ENCODE measurements around the gene ATP5PO.

The ATP5PO gene

DNA sequence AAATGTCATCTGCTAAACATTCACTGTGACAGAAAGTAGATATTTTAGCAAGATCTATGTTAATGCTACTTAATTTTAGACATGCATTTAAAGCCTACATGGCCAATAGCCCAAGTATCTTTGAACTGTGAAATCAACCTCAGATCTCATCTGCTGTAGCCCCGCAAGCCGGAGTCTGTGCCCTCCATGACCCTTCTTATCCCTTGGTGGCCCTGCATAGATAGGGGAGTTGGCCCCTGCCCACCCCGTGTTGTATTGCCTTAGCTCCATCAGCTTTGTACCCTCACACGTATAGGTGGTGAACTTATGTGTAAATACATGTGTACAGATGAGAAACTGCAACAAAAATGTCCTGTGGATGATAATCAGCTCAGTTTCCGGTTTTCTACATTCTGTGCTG, 18.5 kb downstream of the ATP5PO start:
- Histone ChIP-seq H3K4me3 (ENCODE audit: low read depth in 1 of 2, low read length in 2 of 2) (no peak overlapping the region), H3K27ac (ENCODE audit: low read length) (no peak overlapping the region), H3K27me3 (ENCODE audit: low read depth, low read length) (peaks cover 4% of the 10 kb centered on the region), H3K4me1 (ENCODE audit: control insufficient read depth in 1 of 2, insufficient read depth in 2 of 2, low read length in 2 of 2) (peaks cover 0 to 4% of the 10 kb centered on the region in 2 donors), H3K9me3 (ENCODE audit: control insufficient read depth in 1 of 2, low read length in 2 of 2) (no peaks in the 10 kb centered on the region), H3K36me3 (ENCODE audit: control insufficient read depth in 1 of 2, insufficient read depth in 2 of 2, low read length in 2 of 2) (peaks cover 4 to 8% of the 10 kb centered on the region in 2 donors)

- no peak overlapping the region for H3K27ac ChIP-seq (ENCODE audit: low read length)
- H3K9me3 ChIP-seq (ENCODE audit: control insufficient read depth in 1 of 2, low read length in 2 of 2), result no peaks in the 10 kb centered on the region
- H3K4me1 ChIP-seq (ENCODE audit: control insufficient read depth in 1 of 2, insufficient read depth in 2 of 2, low read length in 2 of 2), result peaks cover 0 to 4% of the 10 kb centered on the region in 2 donors
- peaks cover 4% of the 10 kb centered on the region in 2 donors for H3K36me3 ChIP-seq (ENCODE audit: control insufficient read depth in 1 of 2, insufficient read depth in 2 of 2, low read length in 2 of 2)
- H3K4me3 ChIP-seq (ENCODE audit: low read depth in 1 of 2, low read length in 2 of 2), result no peak overlapping the region
- peaks cover 4% of the 10 kb centered on the region for H3K27me3 ChIP-seq (ENCODE audit: low read depth, low read length)
These were observed 18.9 kb downstream of the ATP5PO start for GRCh38 chr21:33896691-33897090.

DNA sequence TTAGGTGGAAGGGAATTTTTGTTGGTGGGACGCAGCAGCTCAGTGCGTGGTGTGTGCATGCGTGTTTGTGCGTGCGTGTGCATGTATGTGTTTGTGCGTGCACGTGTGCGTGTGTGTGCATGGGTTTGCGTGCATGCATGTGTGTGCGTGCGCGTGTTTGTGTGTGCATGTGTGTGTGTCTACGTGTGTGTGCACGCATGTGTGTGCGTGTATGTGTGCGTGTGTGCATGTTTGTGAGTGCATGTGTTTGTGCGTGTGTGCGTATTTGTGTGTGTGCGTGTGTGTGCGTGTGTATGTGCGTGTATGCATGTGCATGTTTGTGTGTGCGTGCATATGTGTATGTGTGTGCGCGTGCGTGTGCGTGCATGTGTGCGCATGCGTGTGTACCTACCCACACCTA, 20.2 kb downstream of the ATP5PO start:
- Histone ChIP-seq H3K36me3 (ENCODE audit: control insufficient read depth in 1 of 2, insufficient read depth in 2 of 2, low read length in 2 of 2) (peaks cover 0 to 4% of the 10 kb centered on the region in 2 donors), H3K4me3 (ENCODE audit: low read depth in 1 of 2, low read length in 2 of 2) (peak overlapping the region in 1 of 2 donors; percentile 46), H3K9me3 (ENCODE audit: control insufficient read depth in 1 of 2, low read length in 2 of 2) (no peaks in the 10 kb centered on the region), H3K27me3 (ENCODE audit: low read depth, low read length) (peaks cover 4% of the 10 kb centered on the region), H3K27ac (ENCODE audit: low read length) (no peak overlapping the region), H3K4me1 (ENCODE audit: control insufficient read depth in 1 of 2, insufficient read depth in 2 of 2, low read length in 2 of 2) (peaks cover 0 to 4% of the 10 kb centered on the region in 2 donors)

DNA sequence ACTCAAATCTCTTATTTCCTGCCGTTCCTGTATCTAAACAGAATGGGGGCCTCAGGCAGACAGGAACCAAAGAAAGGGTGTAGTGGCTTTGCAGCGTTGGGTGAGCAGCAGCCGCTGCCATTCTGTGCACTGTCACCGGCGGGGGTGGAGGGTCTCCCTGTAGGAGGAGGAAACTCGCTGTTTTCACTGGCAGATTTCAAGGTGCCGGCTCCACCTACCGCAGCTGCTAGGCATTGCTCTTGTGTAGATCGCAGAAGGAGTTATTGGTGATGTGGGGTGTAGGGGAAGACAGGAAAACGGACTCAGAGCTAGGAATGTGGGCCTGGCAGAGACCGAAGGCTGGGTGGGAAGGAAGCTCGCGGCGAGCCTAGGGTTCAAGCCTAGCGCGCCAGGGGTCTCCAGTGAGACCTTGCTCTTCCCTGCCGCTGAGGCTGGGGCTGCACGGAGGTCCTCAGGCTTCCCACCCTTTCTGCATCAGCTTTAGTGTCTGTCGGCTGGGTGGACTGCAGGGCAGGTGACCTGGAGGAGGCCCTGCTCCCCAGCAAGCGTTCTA, 20.8 kb downstream of the ATP5PO start:
- peaks cover 0 to 3% of the 10 kb centered on the region in 2 donors for H3K36me3 ChIP-seq (ENCODE audit: control insufficient read depth in 1 of 2, insufficient read depth in 2 of 2, low read length in 2 of 2)
- peak overlapping the region; percentile 43 to 46 for H3K4me3 ChIP-seq (ENCODE audit: low read depth in 1 of 2, low read length in 2 of 2)
- H3K4me1 ChIP-seq (ENCODE audit: control insufficient read depth in 1 of 2, insufficient read depth in 2 of 2, low read length in 2 of 2), result peaks cover 0 to 4% of the 10 kb centered on the region in 2 donors
- no peak overlapping the region for H3K27ac ChIP-seq (ENCODE audit: low read length)
- no peaks in the 10 kb centered on the region for H3K9me3 ChIP-seq (ENCODE audit: control insufficient read depth in 1 of 2, low read length in 2 of 2)
- peaks cover 4% of the 10 kb centered on the region for H3K27me3 ChIP-seq (ENCODE audit: low read depth, low read length)

DNA sequence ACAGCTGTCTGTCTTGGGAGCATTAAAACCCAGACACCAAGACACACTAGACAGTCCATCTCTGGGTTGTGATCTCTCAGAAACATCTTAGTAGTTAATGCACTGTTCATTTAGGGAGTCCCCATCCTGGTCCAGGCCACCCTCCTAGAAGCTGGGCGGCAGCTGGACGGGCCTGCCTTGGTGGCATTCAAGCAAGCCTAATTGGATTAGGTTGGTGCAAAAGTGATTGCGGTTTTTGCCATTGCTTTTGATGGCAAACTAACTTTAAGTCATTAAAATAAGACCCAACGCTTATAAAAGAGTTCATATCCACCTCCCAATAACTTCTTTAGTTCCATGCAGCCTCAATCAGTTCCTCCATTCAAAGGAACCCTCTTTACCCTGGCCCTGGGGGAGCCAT, 21.7 kb downstream of the ATP5PO start:
- no peaks in the 10 kb centered on the region for H3K36me3 ChIP-seq (ENCODE audit: control insufficient read depth in 1 of 2, insufficient read depth in 2 of 2, low read length in 2 of 2)
- no peak overlapping the region for H3K4me3 ChIP-seq (ENCODE audit: low read depth in 1 of 2, low read length in 2 of 2)
- H3K9me3 ChIP-seq (ENCODE audit: control insufficient read depth in 1 of 2, low read length in 2 of 2), result no peaks in the 10 kb centered on the region
- H3K4me1 ChIP-seq (ENCODE audit: control insufficient read depth in 1 of 2, insufficient read depth in 2 of 2, low read length in 2 of 2), result peaks cover 0 to 4% of the 10 kb centered on the region in 2 donors
- peaks cover 4% of the 10 kb centered on the region for H3K27me3 ChIP-seq (ENCODE audit: low read depth, low read length)
- H3K27ac ChIP-seq (ENCODE audit: low read length), result no peak overlapping the region

GRCh38 chr21:33892853-33893252, 22.8 kb downstream of the ATP5PO start:
- Histone ChIP-seq H3K36me3 (ENCODE audit: control insufficient read depth in 1 of 2, insufficient read depth in 2 of 2, low read length in 2 of 2) (no peaks in the 10 kb centered on the region), H3K9me3 (ENCODE audit: control insufficient read depth in 1 of 2, low read length in 2 of 2) (no peaks in the 10 kb centered on the region), H3K4me3 (ENCODE audit: low read depth in 1 of 2, low read length in 2 of 2) (no peak overlapping the region), H3K27me3 (ENCODE audit: low read depth, low read length) (peaks cover 4% of the 10 kb centered on the region), H3K27ac (ENCODE audit: low read length) (no peak overlapping the region), H3K4me1 (ENCODE audit: control insufficient read depth in 1 of 2, insufficient read depth in 2 of 2, low read length in 2 of 2) (peaks cover 0 to 4% of the 10 kb centered on the region in 2 donors)

DNA sequence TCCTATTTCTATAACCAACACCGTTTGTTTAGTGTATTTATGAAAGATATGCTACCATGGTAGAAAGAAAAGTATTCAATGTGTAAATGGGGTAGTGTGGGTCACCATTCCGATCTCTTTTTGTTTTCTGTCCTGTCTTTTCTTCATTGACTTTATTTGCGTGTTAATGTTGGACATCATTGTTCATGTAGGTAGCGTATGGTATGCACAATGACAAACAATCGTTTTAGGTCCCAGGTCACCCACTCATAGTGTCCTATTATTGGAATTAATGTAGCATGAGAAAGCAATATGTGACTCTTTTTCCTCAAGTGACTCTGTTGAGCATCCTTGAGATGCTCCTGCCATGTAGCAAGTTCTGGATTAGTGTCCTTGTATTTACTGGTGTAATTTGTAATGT, 25.4 kb downstream of the ATP5PO start:
- peaks cover 4% of the 10 kb centered on the region for H3K27me3 ChIP-seq (ENCODE audit: low read depth, low read length)
- H3K36me3 ChIP-seq (ENCODE audit: control insufficient read depth in 1 of 2, insufficient read depth in 2 of 2, low read length in 2 of 2), result no peaks in the 10 kb centered on the region
- H3K27ac ChIP-seq (ENCODE audit: low read length), result no peak overlapping the region
- H3K4me3 ChIP-seq (ENCODE audit: low read depth in 1 of 2, low read length in 2 of 2), result no peak overlapping the region
- H3K4me1 ChIP-seq (ENCODE audit: control insufficient read depth in 1 of 2, insufficient read depth in 2 of 2, low read length in 2 of 2), result peaks cover 0 to 3% of the 10 kb centered on the region in 2 donors
- H3K9me3 ChIP-seq (ENCODE audit: control insufficient read depth in 1 of 2, low read length in 2 of 2), result no peaks in the 10 kb centered on the region

GRCh38 chr21:33886321-33886720, 29.3 kb downstream of the ATP5PO start:
- no peak overlapping the region for H3K27ac ChIP-seq (ENCODE audit: low read length)
- no peaks in the 10 kb centered on the region for H3K27me3 ChIP-seq (ENCODE audit: low read depth, low read length)
- H3K36me3 ChIP-seq (ENCODE audit: control insufficient read depth in 1 of 2, insufficient read depth in 2 of 2, low read length in 2 of 2), result no peaks in the 10 kb centered on the region
- no peaks in the 10 kb centered on the region for H3K9me3 ChIP-seq (ENCODE audit: control insufficient read depth in 1 of 2, low read length in 2 of 2)
- peaks cover 0 to 3% of the 10 kb centered on the region in 2 donors for H3K4me1 ChIP-seq (ENCODE audit: control insufficient read depth in 1 of 2, insufficient read depth in 2 of 2, low read length in 2 of 2)
- no peak overlapping the region for H3K4me3 ChIP-seq (ENCODE audit: low read depth in 1 of 2, low read length in 2 of 2)

- H3K27ac ChIP-seq (ENCODE audit: low read length), result no peak overlapping the region
- no peaks in the 10 kb centered on the region for H3K27me3 ChIP-seq (ENCODE audit: low read depth, low read length)
- H3K9me3 ChIP-seq (ENCODE audit: control insufficient read depth in 1 of 2, low read length in 2 of 2), result no peaks in the 10 kb centered on the region
- no peak overlapping the region for H3K4me3 ChIP-seq (ENCODE audit: low read depth in 1 of 2, low read length in 2 of 2)
- no peaks in the 10 kb centered on the region for H3K36me3 ChIP-seq (ENCODE audit: control insufficient read depth in 1 of 2, insufficient read depth in 2 of 2, low read length in 2 of 2)
- peaks cover 0 to 3% of the 10 kb centered on the region in 2 donors for H3K4me1 ChIP-seq (ENCODE audit: control insufficient read depth in 1 of 2, insufficient read depth in 2 of 2, low read length in 2 of 2)
These were observed 30.5 kb downstream of the ATP5PO start for GRCh38 chr21:33885172-33885514.

DNA sequence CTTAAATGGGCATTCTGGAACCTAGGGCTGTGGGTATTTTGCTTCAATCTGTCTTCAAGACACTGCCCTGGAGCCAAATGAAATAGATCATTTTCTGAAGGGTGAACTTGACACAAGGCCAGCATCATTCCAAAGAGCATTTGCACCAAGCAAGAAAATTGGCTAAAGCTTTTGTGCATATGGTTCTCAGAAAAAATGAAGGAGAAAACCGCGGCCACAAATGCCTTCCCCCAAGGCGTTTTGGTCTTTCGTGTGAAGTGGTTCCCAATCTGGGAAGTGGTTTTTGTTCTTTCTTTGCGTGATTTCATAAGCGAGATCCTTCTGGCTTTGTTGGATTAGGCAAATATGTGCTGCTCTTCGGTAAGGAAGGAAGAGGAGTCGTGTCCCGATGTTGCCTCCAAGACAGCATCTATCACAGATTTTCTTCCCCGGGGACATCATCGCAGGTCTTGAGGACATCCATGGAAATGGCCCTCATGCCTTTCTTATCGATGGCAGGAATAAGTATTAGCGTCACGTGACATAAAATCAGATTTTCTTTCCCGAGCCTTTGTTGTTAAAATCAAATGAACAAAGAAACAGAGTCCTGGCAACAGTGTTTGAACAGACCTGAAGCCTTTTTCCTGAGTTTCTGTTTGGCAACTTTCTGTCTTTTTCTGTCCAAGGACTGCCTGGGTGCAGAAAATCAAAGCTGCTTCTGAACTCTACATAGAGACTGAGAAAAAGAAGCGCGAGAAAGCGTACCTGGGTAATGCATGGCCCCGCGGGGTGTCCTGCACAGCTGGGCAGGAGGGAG, 31.0 kb downstream of the ATP5PO start:
- Histone ChIP-seq H3K4me3 (ENCODE audit: low read depth in 1 of 2, low read length in 2 of 2) (no peak overlapping the region), H3K27me3 (ENCODE audit: low read depth, low read length) (no peaks in the 10 kb centered on the region)

DNA sequence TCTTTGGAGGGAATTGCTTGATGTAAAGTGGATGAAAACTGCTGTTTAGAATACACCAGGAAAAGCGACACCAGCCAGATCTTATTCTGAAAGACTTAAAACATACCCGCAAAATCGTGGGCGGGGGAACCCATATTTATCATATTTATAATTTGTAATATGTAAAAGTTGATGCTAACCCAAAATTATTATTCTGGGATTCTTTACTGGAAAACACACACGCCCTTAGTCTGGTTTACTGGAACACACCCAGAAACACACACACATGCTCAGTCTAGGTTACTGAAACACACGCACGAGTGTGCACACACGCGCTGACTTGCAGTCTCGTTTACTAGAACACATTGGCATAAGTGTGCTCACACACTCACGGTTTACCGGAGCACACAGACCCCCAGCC, 32.5 kb downstream of the ATP5PO start:
- no peak overlapping the region for H3K4me3 ChIP-seq (ENCODE audit: low read depth in 1 of 2, low read length in 2 of 2)
- peaks cover 0 to 3% of the 10 kb centered on the region in 2 donors for H3K4me1 ChIP-seq (ENCODE audit: control insufficient read depth in 1 of 2, insufficient read depth in 2 of 2, low read length in 2 of 2)
- no peak overlapping the region for H3K27ac ChIP-seq (ENCODE audit: low read length)
- H3K27me3 ChIP-seq (ENCODE audit: low read depth, low read length), result no peaks in the 10 kb centered on the region
- no peaks in the 10 kb centered on the region for H3K36me3 ChIP-seq (ENCODE audit: control insufficient read depth in 1 of 2, insufficient read depth in 2 of 2, low read length in 2 of 2)
- H3K9me3 ChIP-seq (ENCODE audit: control insufficient read depth in 1 of 2, low read length in 2 of 2), result no peaks in the 10 kb centered on the region

More for the DNA sequence above, 31.0 kb downstream of the ATP5PO start:
- Histone ChIP-seq H3K27ac (ENCODE audit: low read length) (no peak overlapping the region), H3K9me3 (ENCODE audit: control insufficient read depth in 1 of 2, low read length in 2 of 2) (no peaks in the 10 kb centered on the region), H3K4me1 (ENCODE audit: control insufficient read depth in 1 of 2, insufficient read depth in 2 of 2, low read length in 2 of 2) (peaks cover 0 to 3% of the 10 kb centered on the region in 2 donors), H3K36me3 (ENCODE audit: control insufficient read depth in 1 of 2, insufficient read depth in 2 of 2, low read length in 2 of 2) (no peaks in the 10 kb centered on the region)

All from muscle layer of duodenum (tissue), 2 donors.